ENCODE results near the gene MYO1C. TPM values are rescaled to one million over a fixed set of nuclear protein-coding genes. Genes with fewer than 3 reads are reported as not detected.

Gene MYO1C
- total and polyA plus RNA-seq, 4 donors = 73.4 to 237 (median 89.6) TPM

DNA sequence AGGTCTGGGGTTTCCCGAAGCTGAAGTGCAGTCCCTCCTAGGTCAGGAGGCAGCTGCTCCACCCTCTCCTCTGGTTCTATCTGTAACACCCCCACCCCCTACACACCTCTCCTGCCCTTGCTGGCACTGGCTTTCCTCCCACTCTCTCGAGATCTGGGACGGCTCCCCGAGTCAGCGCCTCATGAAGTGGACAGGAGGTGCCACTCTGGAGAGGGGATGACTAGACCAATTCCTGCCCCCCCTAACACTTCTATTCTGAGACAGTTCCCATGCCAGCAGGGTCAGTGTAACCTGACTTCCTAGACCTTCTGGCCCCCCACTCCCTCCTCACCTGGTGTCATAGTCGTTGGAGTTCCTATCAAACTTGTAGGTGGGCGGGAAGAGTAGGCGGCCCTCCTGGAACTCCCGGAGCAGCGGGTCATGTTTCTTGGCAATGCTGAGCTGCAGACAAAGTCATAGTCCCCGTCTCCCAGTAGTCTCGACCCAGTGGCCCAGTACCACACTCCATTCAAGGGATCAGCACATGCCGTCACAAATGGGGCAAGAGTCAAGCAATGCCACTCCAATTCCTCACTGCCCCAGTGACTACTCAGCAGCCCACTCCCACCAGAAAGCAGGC lies 14.3 kb upstream of the MYO1C start:
- Histone ChIP-seq H3K4me3 (no peak overlapping the region), H3K4me1 (ENCODE audit: control insufficient read depth in 5 of 5, insufficient read depth in 5 of 5, low read length in 5 of 5) (peaks cover 4 to 30% (median 11%) of the 10 kb centered on the region in 5 donors), H3K9ac (ENCODE audit: insufficient read depth in 1 of 2, low read length in 2 of 2) (no peak overlapping the region), H3K9me3 (ENCODE audit: control insufficient read depth in 4 of 4, insufficient read depth in 3 of 4, low read length in 3 of 4) (no peaks in the 10 kb centered on the region), H3K27ac (ENCODE audit: low read depth in 1 of 2, low read length in 1 of 2) (peak overlapping the region in 1 of 2 donors; percentile 43), H3K27me3 (ENCODE audit: control insufficient read depth in 3 of 3, insufficient read depth in 3 of 3, low read length in 2 of 3) (no peaks in the 10 kb centered on the region), H3K36me3 (ENCODE audit: control insufficient read depth in 4 of 4, insufficient read depth in 4 of 4, low read length in 4 of 4) (peaks cover 3 to 36% (median 6%) of the 10 kb centered on the region in 4 donors)
- no peak for TF ChIP-seq CTCF (IDR thresholded peaks at IDR 0.05; ENCODE audit: control extremely low read depth, extremely low read depth)
- DNase-seq = no peak
- 86 to 91% methylated on average over 13 of the region's 13 CpGs for WGBS, 2 donors
- ATAC-seq (ENCODE audit: insufficient read depth, low FRiP score) = no peak

DNA sequence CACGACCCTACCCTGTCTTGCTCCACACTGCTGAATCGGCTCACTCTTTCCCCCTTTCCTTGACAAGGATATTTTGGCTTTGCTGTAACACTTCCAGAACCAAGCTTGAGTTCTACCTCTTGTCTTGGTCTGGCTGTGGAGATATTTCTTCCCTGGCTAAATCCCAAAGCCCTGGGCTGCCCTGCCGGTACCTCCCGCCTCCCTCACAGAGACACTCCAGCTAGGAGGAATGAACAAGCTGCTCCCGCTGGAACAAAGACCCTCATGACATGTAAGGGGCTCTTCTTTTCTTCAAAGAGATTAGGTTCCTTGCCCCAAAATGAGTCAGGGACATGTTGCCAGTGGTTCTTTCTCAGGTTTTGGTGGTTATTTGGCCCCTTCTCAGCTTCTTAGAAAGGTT lies 13.1 kb upstream of the MYO1C start:
- H3K27ac ChIP-seq (ENCODE audit: low read depth in 1 of 2, low read length in 1 of 2) = peak overlapping the region in 1 of 2 donors; percentile 35
- H3K36me3 ChIP-seq (ENCODE audit: control insufficient read depth in 4 of 4, insufficient read depth in 4 of 4, low read length in 4 of 4) = peaks cover 3 to 36% (median 6%) of the 10 kb centered on the region in 4 donors
- WGBS, 2 donors = 71 to 81% methylated on average over 5 of the region's 5 CpGs

DNA sequence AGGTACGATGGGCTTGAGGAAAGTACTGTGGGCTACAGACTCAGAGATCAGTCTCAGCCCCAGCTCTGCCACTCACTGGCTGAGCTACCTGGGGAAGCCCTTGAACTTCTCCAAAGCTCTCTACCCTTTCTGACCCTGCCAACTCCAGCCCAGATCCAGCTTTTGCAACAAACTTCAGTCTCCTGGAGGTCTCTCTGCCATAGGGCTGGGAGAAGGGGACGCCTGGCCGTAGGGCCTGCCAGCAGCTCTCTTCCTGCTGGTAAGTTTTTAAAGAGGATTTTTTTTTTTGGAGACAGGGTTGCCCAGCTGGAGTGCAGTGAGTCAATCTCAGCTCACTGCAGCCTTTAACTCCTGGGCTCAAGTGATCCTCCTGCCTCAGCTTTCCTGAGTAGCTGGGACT lies 12.4 kb upstream of the MYO1C start:
- WGBS, 2 donors = 73 to 92% methylated on average over 3 of the region's 3 CpGs
- TF ChIP-seq CTCF (IDR thresholded peaks at IDR 0.05; ENCODE audit: control extremely low read depth, extremely low read depth) = no peak
- peaks cover 3 to 37% (median 6%) of the 10 kb centered on the region in 4 donors for H3K36me3 ChIP-seq (ENCODE audit: control insufficient read depth in 4 of 4, insufficient read depth in 4 of 4, low read length in 4 of 4)

More for the DNA sequence above, 13.1 kb upstream of the MYO1C start:
- ATAC-seq (ENCODE audit: insufficient read depth, low FRiP score) (no peak), DNase-seq (no peak)
- H3K4me1 ChIP-seq (ENCODE audit: control insufficient read depth in 5 of 5, insufficient read depth in 5 of 5, low read length in 5 of 5) = peaks cover 0 to 23% (median 5%) of the 10 kb centered on the region in 5 donors
- TF ChIP-seq CTCF (IDR thresholded peaks at IDR 0.05; ENCODE audit: control extremely low read depth, extremely low read depth) = no peak
- no peak overlapping the region for H3K4me3 ChIP-seq
- no peaks in the 10 kb centered on the region for H3K27me3 ChIP-seq (ENCODE audit: control insufficient read depth in 3 of 3, insufficient read depth in 3 of 3, low read length in 2 of 3)
- no peaks in the 10 kb centered on the region for H3K9me3 ChIP-seq (ENCODE audit: control insufficient read depth in 4 of 4, insufficient read depth in 3 of 4, low read length in 3 of 4)
- no peak overlapping the region for H3K9ac ChIP-seq (ENCODE audit: insufficient read depth in 1 of 2, low read length in 2 of 2)

More for the DNA sequence above, 12.4 kb upstream of the MYO1C start:
- Histone ChIP-seq H3K9ac (ENCODE audit: insufficient read depth in 1 of 2, low read length in 2 of 2) (no peak overlapping the region), H3K4me3 (no peak overlapping the region), H3K27me3 (ENCODE audit: control insufficient read depth in 3 of 3, insufficient read depth in 3 of 3, low read length in 2 of 3) (no peaks in the 10 kb centered on the region), H3K4me1 (ENCODE audit: control insufficient read depth in 5 of 5, insufficient read depth in 5 of 5, low read length in 5 of 5) (peaks cover 0 to 23% (median 5%) of the 10 kb centered on the region in 5 donors), H3K27ac (ENCODE audit: low read depth in 1 of 2, low read length in 1 of 2) (peak overlapping the region in 1 of 2 donors; percentile 35), H3K9me3 (ENCODE audit: control insufficient read depth in 4 of 4, insufficient read depth in 3 of 4, low read length in 3 of 4) (no peaks in the 10 kb centered on the region)
- DNase-seq = no peak
- ATAC-seq (ENCODE audit: insufficient read depth, low FRiP score) = no peak

Measured in lung (tissue), 12 donors.